Mammary epithelial cell (primary cell): ENCODE results near the gene CD99L2.

Source experiments
- CTCF ChIP-seq, 2 donors: IDR thresholded peaks in 1 of 2; conservative IDR thresholded peaks in 1 of 2; 2 replicates each; pipeline ENCODE4 v1.5.1; 2011 to 2012; ENCODE audit warnings: inconsistent platforms in 2 of 2, low read length in 2 of 2, mild to moderate bottlenecking in 2 of 2, control low read depth in 1 of 2, low read depth in 1 of 2; ENCODE audit not compliant: insufficient read depth in 1 of 2; ENCODE audit errors: extremely low read depth in 1 of 2
- EZH2 ChIP-seq: IDR thresholded peaks from 2 replicates; pipeline ENCODE4 v1.6.1; 2012; ENCODE audit warnings: low read length, inconsistent platforms, borderline replicate concordance

- TF ChIP-seq CTCF (conservative IDR thresholded peaks at IDR 0.05 in 1 of 2, IDR thresholded peaks at IDR 0.05 in 1 of 2; ENCODE audit: extremely low read depth in 1 of 2, insufficient read depth in 1 of 2, low read depth in 1 of 2, low read length in 2 of 2): no peak
- no peak for TF ChIP-seq EZH2
Measured at GRCh38 chrX:150940844-150941495, 42.5 kb upstream of the CD99L2 start.
